Measurements from ENCODE around the gene NLRC4. TPM values are rescaled to one million over a fixed set of nuclear protein-coding genes. Genes with fewer than 3 reads are reported as not detected.

Gene NLRC4
- total and polyA plus RNA-seq, 2 of the 8 experiments (the other 6 are each of a cell fraction or from before 2014, with no cell fraction given), result not detected

DNA sequence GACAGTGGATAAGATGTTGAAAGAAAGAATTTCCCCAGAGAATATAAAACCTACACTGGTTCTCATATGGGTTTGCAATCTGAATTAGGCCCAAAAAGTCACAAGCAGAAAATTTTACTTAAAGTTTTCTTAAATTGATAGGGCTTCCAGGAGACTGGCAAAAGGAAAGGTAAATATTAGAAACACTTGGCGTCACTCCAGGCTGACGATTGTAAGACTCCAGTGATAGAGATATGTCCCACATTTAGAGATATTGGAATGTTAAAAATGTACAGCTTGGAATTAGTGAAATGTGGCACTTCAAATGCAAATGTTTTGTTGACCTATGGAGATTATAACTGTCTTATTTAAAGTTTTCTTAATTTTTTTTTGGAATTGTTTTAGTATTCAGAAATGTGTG is 27.1 kb upstream of the NLRC4 start:
- Histone ChIP-seq H3K56ac (replicated peaks; ENCODE audit: insufficient read length, low read depth, low read length) (no peak overlapping the region), H3K4me3 (ENCODE audit: extremely low read depth in 1 of 4, insufficient read depth in 2 of 4, low read depth in 3 of 4, low read length in 4 of 4) (no peak overlapping the region), H2BK5ac (ENCODE audit: low read depth, low read length) (no peak overlapping the region), H2AK5ac (ENCODE audit: low read depth, low read length) (no peak overlapping the region), H3K23ac (ENCODE audit: insufficient read length) (no peak overlapping the region), H3K4ac (replicated peaks; ENCODE audit: insufficient read length, low read depth, low read length) (no peak overlapping the region), H3K4me1 (replicated peaks in 1 of 4; ENCODE audit: control insufficient read depth in 3 of 4, insufficient read depth in 4 of 4, low read length in 3 of 4) (no peaks in the 10 kb centered on the region), H3K9me3 (ENCODE audit: insufficient read depth in 2 of 2, low read depth in 1 of 2, low read length in 1 of 2) (peaks cover 0 to 7% of the 10 kb centered on the region in 2 experiments; a peak in 1 of 4 replicates), H2BK15ac (ENCODE audit: low read length) (no peak overlapping the region), H2AFZ (ENCODE audit: low read length) (no peak overlapping the region), H4K5ac (ENCODE audit: insufficient read length, low read depth, low read length) (no peak overlapping the region), H3K27ac (ENCODE audit: low read depth, low read length) (no peak overlapping the region), H3K23me2 (ENCODE audit: low read depth, low read length) (no peaks in the 10 kb centered on the region), H2BK12ac (ENCODE audit: low read depth, low read length) (no peak overlapping the region), H4K91ac (replicated peaks; ENCODE audit: insufficient read length, low read length) (no peak overlapping the region), H3K36me3 (ENCODE audit: control insufficient read depth in 2 of 4, insufficient read depth in 4 of 4, low read length in 3 of 4) (peaks cover 0 to 16% (median 7%) of the 10 kb centered on the region in 4 experiments; a peak in 4 of 8 replicates), H3K4me2 (ENCODE audit: insufficient read depth in 1 of 2, low read depth in 2 of 2, low read length in 2 of 2) (no peak overlapping the region), H4K8ac (ENCODE audit: extremely low read depth, insufficient read depth, low read length) (no peak overlapping the region), H3K9ac (replicated peaks in 1 of 4; ENCODE audit: extremely low read depth in 1 of 4, low read depth in 3 of 4, low read length in 3 of 4) (no peak overlapping the region), H3K27me3 (replicated peaks in 1 of 4; ENCODE audit: control insufficient read depth in 3 of 4, extremely low read depth in 1 of 4, insufficient read depth in 3 of 4, low read length in 3 of 4) (no peaks in the 10 kb centered on the region), H3K79me2 (ENCODE audit: control insufficient read depth in 1 of 2, insufficient read depth in 2 of 2, low read length in 2 of 2) (peaks cover 0 to 11% of the 10 kb centered on the region in 2 experiments; a peak in 2 of 4 replicates), H2BK120ac (replicated peaks; ENCODE audit: low read depth, low read length) (no peak overlapping the region), H3K18ac (ENCODE audit: extremely low read depth, low read length) (no peak overlapping the region), H4K20me1 (replicated peaks in 1 of 2; ENCODE audit: control insufficient read depth in 1 of 2, insufficient read depth in 2 of 2, low read length in 2 of 2) (no peaks in the 10 kb centered on the region), H3K14ac (ENCODE audit: insufficient read length) (no peak overlapping the region), H2BK20ac (ENCODE audit: low read length) (no peak overlapping the region), H3K79me1 (ENCODE audit: low read depth, low read length) (no peaks in the 10 kb centered on the region)
- DNase-seq (ENCODE audit: low read depth in 1 of 2, low spot score in 2 of 2) (no peak), FAIRE-seq (no peak)
- ChIA-PET CTCF (ENCODE audit: partially characterized antibody) (no interaction called here), POLR2A (ENCODE audit: partially characterized antibody) (interaction anchor here (0.7 kb wide), 1 partner anchor 21 kb away, joined by 4 read pairs; no protein-coding TSS in a partner anchor)
- 83% methylated on average over 2 of the region's 2 CpGs; no CpG with 5 or more reads in 1 of the 2 experiments for WGBS, 2 experiments (ENCODE audit: extremely low coverage in 1 of 2, insufficient coverage in 1 of 2, insufficient read length in 1 of 2, insufficient replicate concordance in 2 of 2, low coverage in 1 of 2, low lambda C conversion rate in 2 of 2, missing lambda C conversion rate in 1 of 2)
- TF ChIP-seq, protein P1, sequence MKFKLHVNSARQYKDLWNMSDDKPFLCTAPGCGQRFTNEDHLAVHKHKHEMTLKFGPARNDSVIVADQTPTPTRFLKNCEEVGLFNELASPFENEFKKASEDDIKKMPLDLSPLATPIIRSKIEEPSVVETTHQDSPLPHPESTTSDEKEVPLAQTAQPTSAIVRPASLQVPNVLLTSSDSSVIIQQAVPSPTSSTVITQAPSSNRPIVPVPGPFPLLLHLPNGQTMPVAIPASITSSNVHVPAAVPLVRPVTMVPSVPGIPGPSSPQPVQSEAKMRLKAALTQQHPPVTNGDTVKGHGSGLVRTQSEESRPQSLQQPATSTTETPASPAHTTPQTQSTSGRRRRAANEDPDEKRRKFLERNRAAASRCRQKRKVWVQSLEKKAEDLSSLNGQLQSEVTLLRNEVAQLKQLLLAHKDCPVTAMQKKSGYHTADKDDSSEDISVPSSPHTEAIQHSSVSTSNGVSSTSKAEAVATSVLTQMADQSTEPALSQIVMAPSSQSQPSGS (IDR thresholded peaks at IDR 0.05; ENCODE audit: low read length), result no peak
- TF ChIP-seq SAP30 (IDR thresholded peaks at IDR 0.05; ENCODE audit: insufficient read depth, insufficient replicate concordance, low read length) (no peak), PHF8 (conservative IDR thresholded peaks at IDR 0.05; ENCODE audit: low read depth, low read length) (no peak), KDM5A (IDR thresholded peaks at IDR 0.05; ENCODE audit: low read length) (no peak), YY1 (IDR thresholded peaks at IDR 0.05; ENCODE audit: low read depth, low read length) (no peak), TCF12 (IDR thresholded peaks at IDR 0.05; ENCODE audit: low read depth, low read length) (no peak), CTBP2 (IDR thresholded peaks at IDR 0.05; ENCODE audit: borderline replicate concordance, insufficient read depth, insufficient read length, low read length) (no peak), CBX8 (IDR thresholded peaks at IDR 0.05; ENCODE audit: borderline replicate concordance, low read depth, low read length) (no peak), NRF1 (IDR thresholded peaks at IDR 0.05; ENCODE audit: low read depth, low read length) (no peak), GTF2F1 (IDR thresholded peaks at IDR 0.05; ENCODE audit: borderline replicate concordance, low read depth, low read length) (no peak), BACH1 (IDR thresholded peaks at IDR 0.05; ENCODE audit: low read length) (no peak)
- TF ChIP-seq, protein P2, sequence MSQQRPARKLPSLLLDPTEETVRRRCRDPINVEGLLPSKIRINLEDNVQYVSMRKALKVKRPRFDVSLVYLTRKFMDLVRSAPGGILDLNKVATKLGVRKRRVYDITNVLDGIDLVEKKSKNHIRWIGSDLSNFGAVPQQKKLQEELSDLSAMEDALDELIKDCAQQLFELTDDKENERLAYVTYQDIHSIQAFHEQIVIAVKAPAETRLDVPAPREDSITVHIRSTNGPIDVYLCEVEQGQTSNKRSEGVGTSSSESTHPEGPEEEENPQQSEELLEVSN (IDR thresholded peaks at IDR 0.05), result no peak

Measured in H1 (cell line).